KBM-7 (cell line): ENCODE measurements around the gene SELENOF.

Experiments used
- DNase-seq: peaks from one replicate; pipeline ENCODE4 v3.0.0-alpha.2; 2015
- in situ Hi-C: fragments of 300-500 bp; cut with MboI; formaldehyde crosslinking; loops from 2 replicates; pipeline ENCODE4 v1.14.3; 2020; ENCODE audit warnings: low sequenced_read_pairs, low pct_unique_long_range_greater_than_20kb, mixed read lengths

SELENOF gene

GRCh38 chr1:86865973-86866637, 47.8 kb downstream of the SELENOF start:
- no peak for DNase-seq
- in situ Hi-C loops, result no loop called here

DNA sequence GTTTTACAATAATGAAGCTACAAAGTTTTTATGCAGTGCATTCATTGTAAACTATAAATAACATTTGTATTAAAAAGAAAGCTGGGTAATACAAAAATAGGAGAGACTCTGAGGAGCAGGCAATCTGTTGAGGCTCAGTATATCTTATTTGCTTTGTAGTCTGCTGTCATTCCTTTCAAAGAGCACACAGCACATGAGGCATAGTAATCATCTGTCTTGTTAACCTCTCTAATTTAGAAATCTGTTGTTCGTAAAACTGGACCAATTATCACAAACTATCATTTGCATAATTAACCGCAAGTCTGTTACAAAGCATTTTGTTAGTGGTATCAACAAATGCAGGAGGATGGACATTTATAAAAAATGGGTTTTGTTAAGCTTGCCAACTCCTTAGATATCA, 51.0 kb downstream of the SELENOF start:
- DNase-seq, result no peak
- in situ Hi-C loops, result no loop called here

GRCh38 chr1:86861424-86861823, 52.5 kb downstream of the SELENOF start:
- in situ Hi-C loops, result no loop called here
- no peak for DNase-seq

- no peak for DNase-seq
- in situ Hi-C loops, result no loop called here
Observed at GRCh38 chr1:86860424-86860823, 53.5 kb downstream of the SELENOF start.

- DNase-seq, result no peak
Observed at GRCh38 chr1:86860020-86860419, 53.9 kb downstream of the SELENOF start.

DNA sequence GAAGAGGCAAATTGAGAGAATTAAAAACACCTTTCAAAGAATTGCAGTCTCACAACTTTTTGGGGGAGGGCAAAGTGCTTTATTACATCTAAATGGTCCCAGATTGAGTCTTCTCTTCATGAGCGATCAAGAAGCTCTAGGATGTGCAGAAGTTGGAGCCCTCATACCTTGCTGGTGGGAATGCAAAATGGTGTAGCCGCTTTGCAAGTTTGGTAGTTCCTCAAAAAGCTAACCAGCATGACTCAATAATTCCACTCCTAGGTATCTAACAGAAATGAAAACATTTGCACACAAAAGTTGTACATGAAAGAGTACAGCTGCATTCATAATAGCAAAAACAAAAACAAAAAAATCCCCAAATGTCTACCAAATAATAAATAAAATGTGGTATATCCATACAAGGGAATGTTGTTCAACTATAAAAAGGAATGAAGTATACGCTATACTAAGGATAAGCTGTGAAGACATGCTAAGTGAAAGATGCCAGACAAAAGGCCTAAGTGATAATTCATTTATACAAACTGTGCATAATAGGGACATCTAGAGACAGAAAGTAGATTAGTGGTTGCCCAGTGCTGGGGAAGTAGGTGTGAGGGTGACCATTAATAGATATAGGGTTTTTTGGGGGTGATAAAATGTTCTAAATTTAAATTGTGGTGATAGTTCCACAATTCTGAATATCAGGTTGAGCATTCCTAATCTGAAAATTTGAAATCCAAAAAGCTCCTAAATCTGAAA, 55.2 kb downstream of the SELENOF start:
- DNase-seq, result peak; percentile 39
- in situ Hi-C loops, result no loop called here

More at GRCh38 chr1:86860020-86860419, 53.9 kb downstream of the SELENOF start:
- in situ Hi-C loops, result no loop called here

GRCh38 chr1:86856196-86856595, 57.7 kb downstream of the SELENOF start:
- no peak for DNase-seq
- in situ Hi-C loops, result no loop called here

DNA sequence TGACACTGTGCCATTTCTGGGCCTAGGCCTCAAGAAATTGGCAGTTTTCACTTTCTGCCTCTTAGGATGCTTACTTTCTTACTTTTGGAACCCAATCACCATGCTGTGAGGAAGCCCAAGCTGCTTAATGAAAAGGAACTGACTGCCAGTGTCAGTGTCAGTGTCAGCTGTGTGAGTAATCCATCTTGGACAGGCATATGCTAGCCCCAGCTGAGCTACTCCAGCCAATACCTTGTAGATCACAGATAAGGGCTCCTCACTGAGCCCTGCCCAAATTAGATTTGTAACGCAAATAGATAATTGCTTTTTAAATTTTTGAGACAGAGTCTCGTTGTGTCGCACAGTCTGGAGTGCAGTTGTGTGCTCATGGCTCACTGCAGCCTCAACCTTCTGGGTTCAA, 59.6 kb downstream of the SELENOF start:
- in situ Hi-C loops, result no loop called here
- DNase-seq, result no peak

DNA sequence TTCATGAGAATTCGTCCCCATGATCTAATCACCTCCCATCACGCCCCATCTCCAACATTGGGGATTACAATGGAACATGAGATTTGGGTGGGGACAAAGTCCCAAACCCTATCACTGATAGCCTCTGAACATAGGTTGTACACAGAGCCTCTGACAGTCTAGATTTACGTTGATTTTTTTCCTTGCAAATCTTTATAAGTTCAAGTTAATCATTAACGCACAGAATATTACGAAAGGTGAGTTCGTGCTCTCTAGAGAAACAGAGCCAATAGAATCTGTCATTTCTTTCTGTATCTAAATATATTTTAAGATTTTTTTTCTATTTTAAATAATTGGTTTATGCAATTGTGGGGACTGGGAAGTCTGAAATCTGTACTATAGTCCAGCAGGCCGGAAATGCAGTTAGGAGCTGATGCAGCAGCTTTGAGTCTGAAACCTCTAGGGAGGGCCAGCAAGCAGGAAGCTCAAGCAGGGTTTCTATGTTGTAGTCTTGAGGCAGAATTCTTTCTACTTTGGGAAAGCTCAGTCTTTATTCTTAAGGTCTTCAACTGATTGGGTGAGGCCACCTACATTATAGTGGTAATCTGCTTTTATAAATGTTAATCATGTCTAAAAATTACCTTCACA, 61.0 kb downstream of the SELENOF start:
- in situ Hi-C loops, result no loop called here
- DNase-seq, result no peak

- in situ Hi-C loops, result no loop called here
- DNase-seq, result peak; percentile 78
Observed at GRCh38 chr1:86852289-86852688, 61.6 kb downstream of the SELENOF start.

DNA sequence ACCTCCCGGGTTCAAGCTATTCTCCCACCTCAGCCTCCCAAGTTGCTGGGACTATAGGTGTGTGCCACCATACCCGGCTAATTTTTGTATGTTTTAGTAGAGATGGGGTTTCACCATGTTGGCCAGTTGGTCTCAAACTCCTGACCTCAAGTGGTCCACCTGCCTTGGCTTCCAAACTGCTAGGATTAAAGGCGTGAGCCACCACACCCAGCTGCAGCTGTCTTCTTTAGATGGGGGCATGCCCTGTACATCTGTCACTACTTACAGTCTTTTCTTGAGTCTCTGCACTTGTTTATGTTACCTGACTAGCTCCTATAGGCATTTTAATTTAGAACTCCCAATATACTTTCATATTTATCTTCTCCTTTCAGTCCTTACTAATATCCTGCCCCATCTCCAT, 64.2 kb downstream of the SELENOF start:
- in situ Hi-C loops, result no loop called here
- DNase-seq, result no peak

GRCh38 chr1:86848654-86849053, 65.3 kb downstream of the SELENOF start:
- DNase-seq, result no peak
- in situ Hi-C loops, result no loop called here

DNA sequence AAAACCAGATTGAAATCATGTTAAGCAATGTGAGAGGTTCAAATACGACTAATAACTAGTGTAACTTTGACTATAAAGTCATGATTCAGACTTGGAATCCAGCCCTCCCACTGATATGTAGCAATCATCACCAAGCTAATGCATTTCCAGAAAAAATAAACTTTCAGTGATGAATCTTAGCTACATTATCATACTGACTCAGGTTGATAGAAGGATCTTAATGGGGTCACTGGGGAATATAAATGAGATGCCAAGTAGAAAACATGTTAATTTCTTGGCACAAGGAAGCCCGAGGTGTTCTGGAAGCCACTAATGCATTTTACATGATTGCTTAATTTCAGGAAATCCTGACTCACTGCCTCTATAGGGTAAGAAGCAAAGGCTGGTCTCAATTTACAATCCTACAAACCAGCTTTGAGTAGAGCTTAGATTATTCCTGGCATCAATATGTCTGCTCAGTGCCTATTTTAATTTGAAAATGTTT, 67.7 kb downstream of the SELENOF start:
- in situ Hi-C loops, result no loop called here
- no peak for DNase-seq

DNA sequence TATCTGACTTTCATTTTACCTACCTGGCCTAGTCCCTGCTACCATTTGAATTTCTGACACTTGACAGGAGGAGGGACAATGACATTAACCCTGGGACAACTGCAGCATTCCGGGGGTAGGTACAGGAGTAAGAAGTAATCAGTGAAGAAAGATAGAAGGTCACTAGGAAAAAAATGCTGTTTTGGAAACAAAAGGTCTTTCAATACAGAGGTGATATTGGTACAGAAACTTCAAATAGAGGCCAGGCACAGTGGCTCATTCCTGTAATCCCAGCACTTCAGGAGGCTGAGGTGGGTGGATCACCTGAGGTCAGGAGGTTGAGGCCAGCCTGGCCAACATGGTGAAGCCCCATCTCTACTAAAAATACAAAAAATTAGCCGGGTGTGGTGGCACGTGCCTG, 68.4 kb downstream of the SELENOF start:
- DNase-seq, result no peak
- in situ Hi-C loops, result no loop called here

DNA sequence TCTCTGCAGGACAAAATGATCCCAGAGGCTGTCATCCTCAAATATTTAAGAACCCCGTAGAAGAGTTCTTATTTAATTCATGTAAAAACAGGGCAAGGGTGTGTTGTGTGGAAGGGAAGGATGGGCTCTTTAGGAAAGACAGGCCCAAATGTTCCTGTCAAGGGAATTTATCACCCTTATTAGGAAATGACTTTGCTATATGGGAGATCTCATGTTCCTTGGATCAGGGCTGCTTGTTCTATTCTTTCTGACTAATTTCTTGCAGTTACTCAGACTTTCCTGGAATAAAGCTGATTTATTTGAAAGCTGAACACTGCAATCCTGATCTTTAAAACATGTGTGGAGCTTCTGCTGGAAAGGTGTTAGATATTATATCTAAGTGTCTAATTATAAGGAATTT, 72.8 kb downstream of the SELENOF start:
- no peak for DNase-seq
- in situ Hi-C loops, result no loop called here

DNA sequence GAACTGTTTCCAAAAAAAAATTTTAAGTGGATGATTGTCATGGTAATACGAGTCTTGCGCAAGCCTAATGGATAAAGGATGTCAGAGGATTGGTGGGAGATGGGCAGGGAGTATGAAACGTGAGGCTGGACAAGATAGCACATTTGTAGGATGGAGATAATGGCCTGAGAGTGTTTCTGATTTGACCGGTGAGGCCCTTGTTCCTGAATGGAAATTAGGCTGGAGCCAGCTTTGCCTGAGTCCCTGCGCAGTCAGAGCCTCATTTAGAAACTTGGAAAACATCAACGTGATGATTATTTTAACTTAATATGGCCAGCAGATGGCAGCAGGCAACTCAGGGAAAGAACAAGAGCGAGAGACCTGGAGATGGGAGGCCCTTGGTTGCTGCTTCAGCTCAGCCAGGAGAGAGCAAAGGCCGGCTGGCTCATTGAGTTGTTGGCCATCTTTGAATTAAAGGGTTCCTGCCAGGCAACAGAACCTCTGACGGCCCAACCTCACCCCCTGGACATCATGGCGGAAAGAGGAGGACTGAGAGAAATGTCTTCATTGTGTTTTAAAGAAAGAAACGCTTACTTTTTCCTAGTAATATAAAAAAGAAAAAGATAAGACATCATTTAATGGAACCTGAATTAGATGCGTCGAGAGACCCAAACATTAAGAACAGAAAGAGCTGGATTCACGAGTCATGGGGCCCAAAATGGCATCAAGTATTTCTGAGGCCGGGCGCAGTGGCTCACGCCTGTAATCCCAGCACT, 80.3 kb downstream of the SELENOF start:
- in situ Hi-C loops, result no loop called here
- peak; percentile 90 for DNase-seq

DNA sequence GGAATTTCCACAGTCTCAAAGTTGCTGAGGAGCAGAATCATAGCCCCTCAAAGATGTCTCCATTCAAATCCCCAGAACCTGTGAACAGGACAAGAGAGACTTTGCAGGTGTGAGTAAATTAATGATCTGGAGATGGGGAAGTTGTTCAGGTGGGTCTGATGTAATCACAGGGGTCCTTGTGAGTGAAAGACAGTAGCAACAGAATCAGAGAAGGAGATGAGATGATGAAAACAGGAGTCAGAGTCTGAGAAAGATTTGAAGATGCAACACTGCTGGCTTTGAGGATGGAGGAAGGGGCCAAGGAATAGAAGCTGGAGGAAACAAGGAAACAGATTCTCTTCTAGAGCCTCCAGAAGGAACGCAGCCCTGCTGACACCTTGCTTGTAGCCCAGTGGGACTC, 81.5 kb downstream of the SELENOF start:
- in situ Hi-C loops, result no loop called here
- DNase-seq, result no peak

DNA sequence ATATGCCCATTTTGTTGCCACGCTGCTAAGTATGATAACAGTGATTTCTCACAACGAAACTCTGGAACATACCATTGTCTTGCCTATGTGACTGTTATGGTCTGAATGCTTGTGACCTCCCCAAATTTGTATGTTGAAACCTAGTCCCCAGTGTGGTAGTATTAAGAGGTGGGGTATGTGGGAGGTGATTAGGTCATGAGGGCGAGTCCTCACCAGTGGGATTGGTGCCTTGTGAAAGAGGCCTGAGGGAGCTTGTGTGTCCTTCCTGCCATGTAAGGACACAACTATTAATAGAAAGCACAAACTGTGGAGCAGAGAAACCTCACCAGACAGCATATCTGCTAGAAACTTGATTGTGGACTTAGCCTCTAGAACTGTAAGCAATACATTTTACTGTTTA, 84.6 kb downstream of the SELENOF start:
- no peak for DNase-seq
- in situ Hi-C loops, result no loop called here

GRCh38 chr1:86828024-86828423, 85.9 kb downstream of the SELENOF start:
- no peak for DNase-seq
- in situ Hi-C loops, result no loop called here

GRCh38 chr1:86826856-86827255, 87.1 kb downstream of the SELENOF start:
- in situ Hi-C loops, result no loop called here
- DNase-seq, result no peak
